Liver (tissue), 9 donors: ENCODE results near the gene COQ8A. TPM values are rescaled to one million over a fixed set of nuclear protein-coding genes. Genes with fewer than 3 reads are reported as not detected.

ENCODE experiments used
- DNase-seq: peaks from one replicate; pipeline ENCODE4 v3.0.0-alpha.2; 2017; ENCODE audit warnings: low spot score
- H3K27ac ChIP-seq, 2 donors: one replicate each; pipeline ENCODE4 v1.7.0; 2013; ENCODE audit warnings: inconsistent platforms in 2 of 2, low read length in 2 of 2, control low read depth in 1 of 2, low read depth in 1 of 2, mild to moderate bottlenecking in 1 of 2
- H3K27me3 ChIP-seq, 4 donors: one replicate each; pipeline versions ENCODE4 v1.6.1 to v1.7.0; 2013; ENCODE audit warnings: low read length in 3 of 4, inconsistent platforms in 1 of 4, mild to moderate bottlenecking in 1 of 4, moderate library complexity in 1 of 4; ENCODE audit not compliant: control insufficient read depth in 4 of 4, insufficient read depth in 4 of 4
- H3K36me3 ChIP-seq, 4 donors: one replicate each; pipeline versions ENCODE4 v1.6.1 to v1.7.0; 2013; ENCODE audit warnings: low read length in 3 of 4, mild to moderate bottlenecking in 3 of 4, low read depth in 1 of 4, moderate library complexity in 1 of 4; ENCODE audit not compliant: control insufficient read depth in 4 of 4, insufficient read depth in 3 of 4
- H3K4me1 ChIP-seq, 4 donors: one replicate each; pipeline versions ENCODE4 v1.6.1 to v1.7.0; 2013; ENCODE audit warnings: low read length in 3 of 4, mild to moderate bottlenecking in 3 of 4, moderate library complexity in 1 of 4; ENCODE audit not compliant: control insufficient read depth in 4 of 4, insufficient read depth in 4 of 4
- H3K4me3 ChIP-seq, 3 donors: one replicate each; pipeline versions ENCODE4 v1.6.1 to v1.7.0; 2013; ENCODE audit warnings: low read length in 3 of 3, control low read depth in 1 of 3, low read depth in 1 of 3, mild to moderate bottlenecking in 1 of 3
- H3K9ac ChIP-seq, 2 donors: one replicate each; pipeline ENCODE4 v1.7.0; 2013; ENCODE audit warnings: low read length in 2 of 2, mild to moderate bottlenecking in 2 of 2, moderate library complexity in 2 of 2, control low read depth in 1 of 2, low read depth in 1 of 2
- H3K9me3 ChIP-seq, 4 donors: one replicate each; pipeline versions ENCODE4 v1.6.1 to v1.7.0; 2013; ENCODE audit warnings: low read length in 3 of 4; ENCODE audit not compliant: control insufficient read depth in 4 of 4
- ATF3 ChIP-seq: IDR thresholded peaks from 2 replicates; pipeline ENCODE4 v1.6.1; 2016; ENCODE audit warnings: antibody characterized with exemption
- CTCF ChIP-seq: fragments of 150-350 bp; IDR thresholded peaks from 2 replicates; pipeline ENCODE4 v1.5.1; 2017; ENCODE audit warnings: improper control_type of control experiment, low read depth, low read length; ENCODE audit not compliant: missing input control
- EGR1 ChIP-seq, 2 donors: IDR thresholded peaks; 2 replicates each; pipeline ENCODE4 v1.6.1; 2016 to 2018; ENCODE audit warnings: antibody characterized with exemption in 2 of 2, low read depth in 2 of 2
- FOXA1 ChIP-seq: IDR thresholded peaks from 2 replicates; pipeline ENCODE4 v1.6.1; 2016; ENCODE audit warnings: antibody characterized with exemption
- FOXA2 ChIP-seq: IDR thresholded peaks from 2 replicates; pipeline ENCODE4 v1.6.1; 2016; ENCODE audit warnings: antibody characterized with exemption
- GABPA ChIP-seq, 2 donors: IDR thresholded peaks in 1 of 2; conservative IDR thresholded peaks in 1 of 2; 2 replicates each; pipeline ENCODE4 v1.6.1; 2016; ENCODE audit warnings: antibody characterized with exemption in 2 of 2, mild to moderate bottlenecking in 1 of 2, moderate library complexity in 1 of 2
- HNF4A ChIP-seq, 2 donors: conservative IDR thresholded peaks; 2 replicates each; pipeline ENCODE4 v1.6.1; 2016; ENCODE audit warnings: antibody characterized with exemption in 2 of 2, mild to moderate bottlenecking in 2 of 2
- HNF4G ChIP-seq: IDR thresholded peaks from 2 replicates; pipeline ENCODE4 v1.6.1; 2016; ENCODE audit warnings: antibody characterized with exemption
- JUND ChIP-seq, 2 donors: IDR thresholded peaks; 2 replicates each; pipeline ENCODE4 v1.6.1; 2016; ENCODE audit warnings: antibody characterized with exemption in 2 of 2
- MAX ChIP-seq: IDR thresholded peaks from 2 replicates; pipeline ENCODE4 v1.6.1; 2016; ENCODE audit warnings: antibody characterized with exemption
- NR2F2 ChIP-seq: IDR thresholded peaks from 2 replicates; pipeline ENCODE4 v1.6.1; 2016; ENCODE audit warnings: antibody characterized with exemption
- RAD21 ChIP-seq, 2 donors: IDR thresholded peaks; 2 replicates each; pipeline ENCODE4 v1.6.1; 2016; ENCODE audit warnings: antibody characterized with exemption in 2 of 2, mild to moderate bottlenecking in 2 of 2
- REST ChIP-seq: IDR thresholded peaks from 2 replicates; pipeline ENCODE4 v1.6.1; 2016; ENCODE audit warnings: antibody characterized with exemption, mild to moderate bottlenecking
- RXRA ChIP-seq, 2 donors: IDR thresholded peaks; 2 replicates each; pipeline ENCODE4 v1.6.1; 2017 to 2018; ENCODE audit warnings: antibody characterized with exemption in 2 of 2, mild to moderate bottlenecking in 1 of 2
- SP1 ChIP-seq: IDR thresholded peaks from 2 replicates; pipeline ENCODE4 v1.6.1; 2018; ENCODE audit warnings: antibody characterized with exemption, mild to moderate bottlenecking
- TAF1 ChIP-seq: conservative IDR thresholded peaks from 2 replicates; pipeline ENCODE4 v1.6.1; 2016; ENCODE audit warnings: antibody characterized with exemption, mild to moderate bottlenecking
- YY1 ChIP-seq: IDR thresholded peaks from 2 replicates; pipeline ENCODE4 v1.6.1; 2016; ENCODE audit warnings: antibody characterized with exemption, mild to moderate bottlenecking
- ZBTB33 ChIP-seq: IDR thresholded peaks from 2 replicates; pipeline ENCODE4 v1.6.1; 2016; ENCODE audit warnings: antibody characterized with exemption
- WGBS: extraction: QIAGEN DNeasy Blood & Tissue Kit; methylation state at CpG from one replicate; pipeline ENCODE4 v1.1.7; 2013; 5-methylcytosine and 5-hydroxymethylcytosine counted together
- polyA plus RNA-seq, 2 donors: library from polyadenylated mRNA; stranded (reverse) in 1 of 2; unstranded in 1 of 2; fragments of 200-250 nt in 1 of 2; fragments of >200 nt in 1 of 2; fragmentation: Nextera tagmentation in 1 of 2; extraction: Ambion mirVana in 1 of 2; gene quantifications; one replicate each; pipeline versions ENCODE4 v1.2.1 to v1.2.3, GENCODE V29; 2013 to 2015
- total RNA-seq, 2 donors: library from RNA; depleted of rRNA; stranded (reverse); fragments of >200 nt; gene quantifications; one replicate each; pipeline ENCODE4 v1.2.3, GENCODE V29; 2014
- donor health status: healthy.
- donor health status: healthy.
- donor health status: healthy.
- donor health status: healthy.
- donor health status: healthy.

Gene COQ8A
- total and polyA plus RNA-seq, 4 donors: 24.4 to 60.0 (median 54.9) TPM

- H3K36me3 ChIP-seq: peaks cover 0 to 4% (median 0%) of the 10 kb centered on the region in 4 donors
- DNase-seq: no peak
- peaks cover 31 to 64% (median 46%) of the 10 kb centered on the region in 4 donors for H3K4me1 ChIP-seq
- no peak overlapping the region for H3K9ac ChIP-seq
- H3K9me3 ChIP-seq: no peaks in the 10 kb centered on the region
- TF ChIP-seq ATF3 (no peak), CTCF (no peak), TAF1 (no peak), MAX (no peak), RXRA (IDR thresholded peaks at IDR 0.05) (peak in 1 of 2 donors; percentile 40), HNF4G (no peak), HNF4A (conservative IDR thresholded peaks at IDR 0.05) (peak; percentile 36 to 47)
- H3K27ac ChIP-seq: peak overlapping the region; percentile 91 to 97
- no peak overlapping the region for H3K4me3 ChIP-seq
- no peaks in the 10 kb centered on the region for H3K27me3 ChIP-seq
- WGBS: 51% methylated on average over 3 of the region's 3 CpGs
Measured at GRCh38 chr1:226946841-226947240, 6.7 kb downstream of the COQ8A start.

GRCh38 chr1:226948051-226948450 is 8.0 kb downstream of the COQ8A start:
- no peak overlapping the region for H3K27ac ChIP-seq
- no peaks in the 10 kb centered on the region for H3K27me3 ChIP-seq
- no peak for DNase-seq

More at GRCh38 chr1:226948051-226948450, 8.0 kb downstream of the COQ8A start:
- H3K36me3 ChIP-seq: peaks cover 0 to 4% (median 0%) of the 10 kb centered on the region in 4 donors
- no peaks in the 10 kb centered on the region for H3K9me3 ChIP-seq
- H3K4me3 ChIP-seq: no peak overlapping the region
- 96% methylated on average over 2 of the region's 2 CpGs for WGBS
- no peak overlapping the region for H3K9ac ChIP-seq
- TF ChIP-seq FOXA2 (no peak), MAX (no peak), TAF1 (no peak), CTCF (no peak), REST (no peak), HNF4A (conservative IDR thresholded peaks at IDR 0.05) (no peak), NR2F2 (no peak), FOXA1 (no peak), EGR1 (IDR thresholded peaks at IDR 0.05; ENCODE audit: low read depth in 2 of 2) (no peak), JUND (IDR thresholded peaks at IDR 0.05) (no peak), ZBTB33 (no peak), YY1 (no peak), ATF3 (no peak), SP1 (no peak), RXRA (IDR thresholded peaks at IDR 0.05) (no peak), GABPA (IDR thresholded peaks at IDR 0.05 in 1 of 2, conservative IDR thresholded peaks at IDR 0.05 in 1 of 2) (no peak), RAD21 (IDR thresholded peaks at IDR 0.05) (no peak), HNF4G (no peak)
- H3K4me1 ChIP-seq: peaks cover 19 to 52% (median 37%) of the 10 kb centered on the region in 4 donors
